ENCODE measurements around the gene CRIM1. TPM values are rescaled to one million over a fixed set of nuclear protein-coding genes. Genes with fewer than 3 reads are reported as not detected.

The CRIM1 gene
- total and polyA plus RNA-seq, 2 experiments from 2014 or later = 10.5 to 36.4 TPM

DNA sequence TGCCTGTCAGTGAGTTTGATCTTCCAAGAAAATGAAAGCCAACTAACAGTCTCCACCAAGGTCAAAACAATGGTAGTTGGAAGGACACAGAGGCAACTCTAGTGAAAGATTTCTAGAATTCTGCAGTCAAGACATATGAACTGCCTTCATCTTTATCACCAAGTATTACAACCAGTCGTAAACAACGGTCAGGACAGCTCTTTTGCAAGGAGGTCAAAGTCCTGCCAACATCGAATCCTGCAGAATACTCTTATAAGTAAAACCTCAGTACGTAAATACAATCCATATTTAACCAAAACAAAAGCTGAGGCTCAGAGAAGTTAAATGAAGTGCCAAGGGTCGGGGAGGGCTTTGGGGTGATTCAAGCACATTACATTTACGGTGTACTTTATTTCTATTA is 239.3 kb downstream of the CRIM1 start (continued):
- TF ChIP-seq ZNF462 (CRISPR knock-in tag; IDR thresholded peaks at IDR 0.05) = no peak
- TF ChIP-seq EZH2 (IDR thresholded peaks at IDR 0.05; ENCODE audit: low read depth, unreplicated experiment) = no peak
- no peak for TF ChIP-seq NANOG (IDR thresholded peaks at IDR 0.05; ENCODE audit: borderline replicate concordance)
- no peak for TF ChIP-seq EZH2phosphoT487 (IDR thresholded peaks at IDR 0.05; ENCODE audit: unreplicated experiment)
- TF ChIP-seq CREB1 (CRISPR knock-in tag; IDR thresholded peaks at IDR 0.05; ENCODE audit: low read depth) = no peak
- TF ChIP-seq JUNB (IDR thresholded peaks at IDR 0.05; ENCODE audit: unreplicated experiment) = no peak
- no peak for TF ChIP-seq POLR2AphosphoS5 (IDR thresholded peaks at IDR 0.05; ENCODE audit: low read depth)

DNA sequence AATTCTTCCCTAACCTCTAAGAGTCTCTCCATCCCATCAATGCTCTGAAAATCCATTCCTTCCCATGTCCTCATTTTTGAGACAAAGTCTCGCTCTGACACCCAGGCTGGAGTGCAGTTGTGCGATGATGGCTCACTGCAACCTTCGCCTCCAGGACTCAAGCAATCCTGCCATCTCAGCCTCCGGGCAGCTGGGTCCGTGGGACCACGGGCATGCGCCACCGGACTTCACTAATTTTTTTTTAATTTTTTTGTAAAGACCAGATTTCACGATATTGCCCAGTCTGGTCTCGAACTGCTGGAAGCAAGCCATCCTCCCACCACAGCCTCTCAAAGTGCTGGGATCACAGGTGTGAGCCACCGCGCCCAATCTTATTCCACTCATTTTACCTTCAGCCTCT is 240.8 kb downstream of the CRIM1 start:
- peaks cover 11% of the 10 kb centered on the region; the same call in 1 of the 2 replicates for H3K4me1 ChIP-seq (ENCODE audit: insufficient read depth)
- peak overlapping the region; percentile 82 for H3K4me3 Mint-ChIP-seq
- H3K4me2 ChIP-seq = peak overlapping the region; percentile 81
- DNase-seq (ENCODE audit: low spot score) = no peak
- H3K9me2 ChIP-seq (ENCODE audit: insufficient read depth) = no peaks in the 10 kb centered on the region
- no peak overlapping the region for H2AFZ ChIP-seq
- H4K20me1 ChIP-seq (replicated peaks; ENCODE audit: insufficient read depth) = peaks cover 32% of the 10 kb centered on the region
- peaks cover 8% of the 10 kb centered on the region; the same call in 1 of the 2 replicates for H3K27me3 ChIP-seq (ENCODE audit: insufficient read depth)
- H3F3A ChIP-seq (replicated peaks; ENCODE audit: low read depth) = 0 out of 2 replicates have a peak, but pooled peaks cover 9% of the 10 kb centered on the region
- H3K79me2 ChIP-seq (replicated peaks; ENCODE audit: insufficient read depth) = peaks cover 52% of the 10 kb centered on the region
- H3K27me3 Mint-ChIP-seq (ENCODE audit: insufficient read depth, low read depth, poor library complexity) = peaks cover 29% of the 10 kb centered on the region
- no peaks in the 10 kb centered on the region; the same call in 2 of the 3 replicates for H3K9me3 Mint-ChIP-seq
- no peak overlapping the region for H3K27ac Mint-ChIP-seq
- H3K4me3 ChIP-seq = peak overlapping the region; percentile 61
- peaks cover 26% of the 10 kb centered on the region for H3K4me1 Mint-ChIP-seq
- TF ChIP-seq JUNB (IDR thresholded peaks at IDR 0.05; ENCODE audit: unreplicated experiment) (no peak), STAT1 (IDR thresholded peaks at IDR 0.05; ENCODE audit: unreplicated experiment) (no peak), CREB1 (CRISPR knock-in tag; IDR thresholded peaks at IDR 0.05; ENCODE audit: low read depth) (no peak), EZH2 (IDR thresholded peaks at IDR 0.05; ENCODE audit: low read depth, unreplicated experiment) (no peak)
- no peak for ATAC-seq
- H3K36me3 Mint-ChIP-seq (ENCODE audit: low read depth) = peaks cover 27% of the 10 kb centered on the region
- H3K27ac ChIP-seq (ENCODE audit: low read depth) = no peak overlapping the region
- no peaks in the 10 kb centered on the region; the same call in 1 of the 2 replicates for H3K36me3 ChIP-seq (ENCODE audit: insufficient read depth)
